Astrocyte of the spinal cord (primary cell): ENCODE results near the gene KDELR3.

Experiments
- DNase-seq: peaks from one replicate; pipeline ENCODE4 v3.0.0; 2011; ENCODE audit warnings: low read depth, low spot score
- H3K4me3 ChIP-seq: 2 replicates; pipeline ENCODE4 v1.5.1; 2011; ENCODE audit warnings: low read depth, mild to moderate bottlenecking, low read length, moderate library complexity
- CTCF ChIP-seq: IDR thresholded peaks from 2 replicates; pipeline ENCODE4 v1.5.1; 2012; ENCODE audit warnings: low read depth, mild to moderate bottlenecking, low read length, inconsistent platforms
- in situ Hi-C: cut with HindIII; loops from 2 replicates; pipeline ENCODE4 v1.10.0; 2017; ENCODE audit warnings: low sequenced_read_pairs

The KDELR3 gene

DNA sequence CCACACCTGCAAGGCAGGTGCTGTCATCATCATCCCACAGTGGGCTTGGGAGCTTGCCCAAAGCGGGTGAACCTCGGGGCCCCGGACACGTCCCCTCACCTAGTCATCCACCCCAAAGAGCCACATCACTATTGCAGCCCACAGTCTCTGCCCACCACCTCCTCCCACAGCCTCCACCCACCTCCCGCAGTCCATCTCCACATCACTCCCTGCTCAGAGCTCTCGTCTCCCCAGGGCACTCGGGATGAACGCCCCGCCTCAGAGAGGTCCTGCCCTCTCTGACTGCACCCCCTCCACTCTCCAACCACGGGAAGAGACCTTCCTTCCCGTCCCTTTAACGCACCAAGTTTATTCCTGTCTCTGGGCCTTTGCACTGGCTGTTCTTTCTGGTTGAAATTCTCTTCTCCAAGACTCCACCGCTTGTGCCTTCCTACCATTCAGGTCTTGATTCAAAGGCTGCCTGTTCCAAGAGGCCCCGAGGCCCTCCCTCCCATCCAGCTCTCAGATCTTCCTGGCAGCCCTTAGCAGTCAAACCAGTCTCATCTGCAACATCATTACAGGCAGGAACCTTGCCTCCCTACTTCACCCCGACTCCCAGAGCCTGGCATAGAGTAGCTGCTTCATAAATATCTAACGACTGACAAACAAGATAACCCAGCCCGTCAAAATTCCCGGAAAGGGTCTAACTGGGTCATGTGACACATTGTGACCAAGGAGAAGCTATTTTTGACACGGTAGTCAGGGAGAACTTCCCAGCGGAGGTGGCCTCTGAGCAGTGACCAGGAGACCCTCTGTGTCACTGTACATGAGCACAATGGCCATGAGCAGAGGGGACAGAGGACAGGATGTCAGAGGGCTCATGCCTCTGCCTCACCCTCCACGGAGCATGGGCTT, 24.0 kb upstream of the KDELR3 start:
- DNase-seq: no peak
- in situ Hi-C loops: no loop called here
- no peak for TF ChIP-seq CTCF
- no peak overlapping the region for H3K4me3 ChIP-seq

GRCh38 chr22:38444783-38445182, 23.1 kb upstream of the KDELR3 start:
- DNase-seq: no peak
- no peak for TF ChIP-seq CTCF
- no peak overlapping the region for H3K4me3 ChIP-seq
- in situ Hi-C loops: no loop called here

DNA sequence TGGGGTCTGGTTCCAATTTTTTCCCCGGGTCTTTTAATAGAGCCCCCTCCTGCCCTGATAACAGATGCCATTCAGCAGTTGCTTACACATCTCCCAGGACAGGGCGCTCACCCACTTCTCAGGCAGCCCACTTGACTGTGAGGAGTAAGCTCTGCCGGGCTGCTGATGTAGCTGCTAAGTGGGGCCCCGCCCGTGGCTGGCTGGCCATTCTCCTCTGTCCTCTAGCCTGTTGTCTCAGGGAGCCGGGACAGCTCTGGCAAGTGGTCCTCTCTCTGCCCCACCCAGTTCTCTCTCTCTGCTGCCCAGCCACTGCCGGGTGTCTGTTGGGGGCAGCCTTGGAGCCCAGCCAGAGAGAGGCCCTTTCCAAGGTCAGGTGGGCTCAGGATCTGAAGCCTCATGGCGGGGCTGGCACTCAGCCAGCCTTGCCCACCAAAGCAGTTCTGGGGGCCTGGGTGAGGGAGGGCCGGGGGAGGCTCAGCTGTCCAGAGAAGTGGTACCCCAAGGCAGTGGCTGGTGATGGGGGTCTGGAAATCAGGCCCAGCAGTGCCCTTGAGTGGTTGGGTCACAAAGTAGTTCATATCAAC, 21.8 kb upstream of the KDELR3 start:
- no peak overlapping the region for H3K4me3 ChIP-seq
- DNase-seq: no peak
- no peak for TF ChIP-seq CTCF
- in situ Hi-C loops: no loop called here

DNA sequence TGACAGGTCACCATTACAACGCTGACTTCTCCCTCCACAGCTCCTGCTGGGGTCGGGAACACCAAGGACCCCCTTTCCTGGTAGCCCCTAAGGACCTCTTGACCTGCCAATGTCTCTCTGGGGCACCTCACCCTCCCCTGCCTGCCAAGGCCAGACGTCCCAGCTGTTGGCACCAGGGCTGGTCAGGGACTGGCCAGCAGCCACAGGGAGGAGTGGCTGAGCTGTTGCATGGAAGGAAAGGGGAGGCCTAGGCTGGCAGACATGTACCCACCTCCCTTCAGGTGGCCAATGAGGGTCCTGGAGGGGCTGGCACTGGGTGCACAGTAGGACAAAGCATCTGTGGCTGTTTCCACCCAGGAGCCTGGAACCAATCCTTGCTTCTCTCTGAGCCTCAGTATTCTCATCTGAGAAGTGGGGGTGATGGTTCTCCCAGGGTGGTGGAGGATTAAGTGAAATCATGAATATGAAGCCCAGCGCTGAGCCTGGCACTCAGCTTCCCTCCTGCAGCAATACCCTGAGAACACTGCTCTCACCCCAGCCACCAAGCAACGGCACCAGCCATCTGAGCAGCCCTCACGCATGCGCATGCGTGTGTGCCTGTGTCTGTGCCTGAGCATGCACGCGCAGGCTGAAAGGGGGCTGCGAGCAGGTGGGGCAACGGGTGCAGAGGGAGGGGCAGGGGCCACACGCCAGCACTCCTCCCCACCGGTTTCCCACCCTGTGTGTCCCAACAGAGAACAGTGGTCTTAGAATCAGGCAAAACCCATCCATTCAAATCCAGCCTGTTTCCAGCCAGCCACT, 18.8 kb upstream of the KDELR3 start:
- TF ChIP-seq CTCF: no peak
- H3K4me3 ChIP-seq: no peak overlapping the region
- in situ Hi-C loops: no loop called here

DNA sequence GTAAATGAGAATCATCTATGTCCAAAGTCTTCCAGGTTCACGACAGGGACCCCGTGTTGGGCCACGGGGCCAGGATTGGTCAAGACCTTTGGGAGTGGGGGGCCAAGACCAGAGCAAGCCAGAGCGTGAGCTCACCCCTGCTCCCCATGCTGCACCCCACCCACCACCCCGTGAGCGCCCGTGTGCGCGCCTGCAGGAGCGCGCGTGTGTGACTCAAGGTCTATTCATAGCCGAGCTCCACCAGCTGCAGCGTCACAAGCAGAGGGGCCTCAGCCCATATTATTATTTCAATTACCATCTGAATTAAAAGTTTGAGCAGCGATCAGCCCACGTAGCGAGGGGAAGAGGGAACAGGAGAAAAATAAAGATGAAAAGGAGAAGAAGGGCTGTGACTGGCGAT, 18.1 kb upstream of the KDELR3 start:
- in situ Hi-C loops: no loop called here
- no peak for TF ChIP-seq CTCF
- DNase-seq: no peak
- H3K4me3 ChIP-seq: no peak overlapping the region

More for the DNA sequence above, 18.8 kb upstream of the KDELR3 start:
- DNase-seq: no peak

GRCh38 chr22:38450234-38450797, 17.6 kb upstream of the KDELR3 start:
- no peak for TF ChIP-seq CTCF
- in situ Hi-C loops: no loop called here
- no peak overlapping the region for H3K4me3 ChIP-seq
- no peak for DNase-seq
